Measurements from ENCODE around the gene UBE2O. TPM values are rescaled to one million over a fixed set of nuclear protein-coding genes. Genes with fewer than 3 reads are reported as not detected.

Gene UBE2O
- total RNA-seq, 1 donor from 2014 or later: 25.8 TPM

DNA sequence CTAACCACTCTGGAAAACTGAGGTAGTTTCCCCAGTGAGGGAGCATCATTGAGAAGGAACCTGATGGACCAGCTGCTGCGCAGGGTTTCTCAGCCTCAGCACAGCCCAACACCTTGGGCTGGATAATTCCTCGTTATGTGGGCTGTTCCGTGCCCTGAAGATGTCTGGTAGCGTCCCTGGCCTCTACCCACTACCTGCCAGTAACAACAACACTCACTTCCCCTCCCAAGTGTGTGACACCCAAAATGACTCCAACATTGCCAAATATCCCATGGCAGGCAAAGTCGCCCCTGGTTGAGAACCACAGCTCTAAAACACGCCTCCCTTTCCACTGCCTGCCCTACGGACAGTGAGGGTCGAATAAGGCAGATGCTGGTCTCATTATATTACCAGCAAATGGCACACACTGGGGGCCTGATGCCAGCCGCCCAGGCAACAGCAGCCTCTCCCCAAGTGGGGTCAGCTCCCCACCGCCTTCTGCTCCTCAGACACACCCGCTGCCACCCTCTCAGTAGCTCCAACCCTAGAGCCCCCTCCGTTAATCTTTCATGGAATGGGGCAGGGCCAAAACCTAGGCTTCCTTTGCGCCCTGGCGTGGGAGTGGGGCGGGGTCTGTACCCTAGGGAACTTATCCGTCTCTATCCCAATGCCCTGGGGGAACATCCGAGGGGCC, 47.3 kb upstream of the UBE2O start:
- H3K27me3 Mint-ChIP-seq (ENCODE audit: low read depth, unreplicated experiment): peaks cover 1% of the 10 kb centered on the region
- peaks cover 21% of the 10 kb centered on the region for H3K4me1 Mint-ChIP-seq (ENCODE audit: low read depth, unreplicated experiment)
- DNase-seq (ENCODE audit: low read depth): no peak
- H3K4me3 Mint-ChIP-seq (ENCODE audit: unreplicated experiment): peak overlapping the region; percentile 89
- no peak for TF ChIP-seq EZH2 (IDR thresholded peaks at IDR 0.05; ENCODE audit: insufficient read depth, low read length)
- TF ChIP-seq, protein P1, sequence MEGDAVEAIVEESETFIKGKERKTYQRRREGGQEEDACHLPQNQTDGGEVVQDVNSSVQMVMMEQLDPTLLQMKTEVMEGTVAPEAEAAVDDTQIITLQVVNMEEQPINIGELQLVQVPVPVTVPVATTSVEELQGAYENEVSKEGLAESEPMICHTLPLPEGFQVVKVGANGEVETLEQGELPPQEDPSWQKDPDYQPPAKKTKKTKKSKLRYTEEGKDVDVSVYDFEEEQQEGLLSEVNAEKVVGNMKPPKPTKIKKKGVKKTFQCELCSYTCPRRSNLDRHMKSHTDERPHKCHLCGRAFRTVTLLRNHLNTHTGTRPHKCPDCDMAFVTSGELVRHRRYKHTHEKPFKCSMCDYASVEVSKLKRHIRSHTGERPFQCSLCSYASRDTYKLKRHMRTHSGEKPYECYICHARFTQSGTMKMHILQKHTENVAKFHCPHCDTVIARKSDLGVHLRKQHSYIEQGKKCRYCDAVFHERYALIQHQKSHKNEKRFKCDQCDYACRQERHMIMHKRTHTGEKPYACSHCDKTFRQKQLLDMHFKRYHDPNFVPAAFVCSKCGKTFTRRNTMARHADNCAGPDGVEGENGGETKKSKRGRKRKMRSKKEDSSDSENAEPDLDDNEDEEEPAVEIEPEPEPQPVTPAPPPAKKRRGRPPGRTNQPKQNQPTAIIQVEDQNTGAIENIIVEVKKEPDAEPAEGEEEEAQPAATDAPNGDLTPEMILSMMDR (IDR thresholded peaks at IDR 0.05; ENCODE audit: insufficient read depth, low read depth, low read length): no peak
- no peak overlapping the region for H3K27ac ChIP-seq (ENCODE audit: low read depth, low read length)
- no peak for FAIRE-seq
- peak overlapping the region; percentile 99 for H3K4me2 ChIP-seq (ENCODE audit: low read length)
- peaks cover 18% of the 10 kb centered on the region for H4K20me1 ChIP-seq (ENCODE audit: insufficient read depth, low read length)
- no peaks in the 10 kb centered on the region for H3K9me3 Mint-ChIP-seq (ENCODE audit: unreplicated experiment)
- H2AFZ ChIP-seq (ENCODE audit: low read depth, low read length): peak overlapping the region; percentile 86
- H3K27ac Mint-ChIP-seq (ENCODE audit: unreplicated experiment): no peak overlapping the region
- peaks cover 40% of the 10 kb centered on the region for H3K4me1 ChIP-seq (ENCODE audit: insufficient read depth, low read length)
- no peaks in the 10 kb centered on the region for H3K36me3 ChIP-seq (ENCODE audit: insufficient read depth, low read length)
- H3K36me3 Mint-ChIP-seq (ENCODE audit: low read depth, unreplicated experiment): peaks cover 2% of the 10 kb centered on the region
- peaks cover 39% of the 10 kb centered on the region for H3K79me2 ChIP-seq (ENCODE audit: insufficient read depth, low read length)
- no peaks in the 10 kb centered on the region for H3K9me3 ChIP-seq (ENCODE audit: insufficient read depth, low read depth, low read length)
- H3K27me3 ChIP-seq (ENCODE audit: insufficient read depth, low read length): no peaks in the 10 kb centered on the region
- peak overlapping the region; percentile 79 for H3K9ac ChIP-seq (ENCODE audit: low read length)
- peak overlapping the region; percentile 71 for H3K4me3 ChIP-seq (ENCODE audit: insufficient read depth, low read depth, low read length)

DNA sequence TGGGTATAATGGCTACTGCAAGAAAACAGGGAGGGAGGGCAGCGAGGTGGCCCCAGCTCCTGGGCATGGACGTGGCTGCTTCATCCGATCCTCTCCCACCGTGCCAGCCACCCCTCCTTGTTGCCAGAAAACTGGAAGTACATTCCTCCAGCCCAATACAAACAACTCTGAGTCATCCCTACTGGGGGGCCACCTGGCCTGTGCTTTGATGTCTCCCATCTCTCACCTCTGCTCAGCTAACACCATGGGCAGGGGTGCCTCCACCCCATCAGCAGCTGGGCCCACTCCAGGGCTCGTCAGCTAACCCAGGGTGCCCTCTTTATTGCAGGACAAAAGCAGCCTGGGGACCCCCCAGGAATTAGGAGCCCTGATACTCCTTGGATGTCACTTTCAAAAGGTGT, 46.3 kb upstream of the UBE2O start:
- FAIRE-seq (no peak), DNase-seq (ENCODE audit: low read depth) (no peak)
- no peak for TF ChIP-seq EZH2 (IDR thresholded peaks at IDR 0.05; ENCODE audit: insufficient read depth, low read length)
- TF ChIP-seq, protein P1 (IDR thresholded peaks at IDR 0.05; ENCODE audit: insufficient read depth, low read depth, low read length): no peak
- Mint-ChIP-seq H3K27ac (ENCODE audit: unreplicated experiment) (peak overlapping the region; percentile 69), H3K36me3 (ENCODE audit: low read depth, unreplicated experiment) (peaks cover 2% of the 10 kb centered on the region), H3K4me1 (ENCODE audit: low read depth, unreplicated experiment) (peaks cover 21% of the 10 kb centered on the region), H3K27me3 (ENCODE audit: low read depth, unreplicated experiment) (no peaks in the 10 kb centered on the region), H3K9me3 (ENCODE audit: unreplicated experiment) (no peaks in the 10 kb centered on the region), H3K4me3 (ENCODE audit: unreplicated experiment) (peak overlapping the region; percentile 45)
- Histone ChIP-seq H3K27ac (ENCODE audit: low read depth, low read length) (peak overlapping the region; percentile 70), H3K9ac (ENCODE audit: low read length) (peak overlapping the region; percentile 66), H4K20me1 (ENCODE audit: insufficient read depth, low read length) (peaks cover 21% of the 10 kb centered on the region), H3K4me3 (ENCODE audit: insufficient read depth, low read depth, low read length) (no peak overlapping the region), H2AFZ (ENCODE audit: low read depth, low read length) (no peak overlapping the region), H3K27me3 (ENCODE audit: insufficient read depth, low read length) (no peaks in the 10 kb centered on the region), H3K79me2 (ENCODE audit: insufficient read depth, low read length) (peaks cover 39% of the 10 kb centered on the region), H3K4me1 (ENCODE audit: insufficient read depth, low read length) (peaks cover 40% of the 10 kb centered on the region), H3K4me2 (ENCODE audit: low read length) (peak overlapping the region; percentile 99), H3K9me3 (ENCODE audit: insufficient read depth, low read depth, low read length) (no peaks in the 10 kb centered on the region), H3K36me3 (ENCODE audit: insufficient read depth, low read length) (no peaks in the 10 kb centered on the region)

DNA sequence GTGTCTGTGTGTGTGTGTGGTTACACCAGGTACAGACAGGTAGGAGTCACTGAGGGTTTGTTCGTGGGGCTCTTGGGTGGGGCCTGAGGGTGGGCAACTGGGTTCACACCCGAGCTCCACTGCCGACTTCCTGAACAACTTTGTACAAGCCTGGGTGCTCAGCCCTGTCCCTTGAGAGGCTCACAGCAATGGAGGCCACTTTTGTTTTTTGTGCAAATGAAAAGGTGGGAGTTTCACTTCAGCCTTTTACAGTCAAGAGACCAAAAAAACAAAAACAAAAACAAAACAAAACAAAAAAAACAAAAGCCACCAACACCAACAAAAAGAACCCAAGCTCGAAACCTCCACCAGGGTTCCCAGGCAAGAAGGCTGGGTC, 45.9 kb upstream of the UBE2O start:
- TF ChIP-seq, protein P1 (IDR thresholded peaks at IDR 0.05; ENCODE audit: insufficient read depth, low read depth, low read length): no peak
- TF ChIP-seq EZH2 (IDR thresholded peaks at IDR 0.05; ENCODE audit: insufficient read depth, low read length): no peak
- Histone ChIP-seq H3K27me3 (ENCODE audit: insufficient read depth, low read length) (no peaks in the 10 kb centered on the region), H3K4me1 (ENCODE audit: insufficient read depth, low read length) (peaks cover 42% of the 10 kb centered on the region), H3K4me3 (ENCODE audit: insufficient read depth, low read depth, low read length) (no peak overlapping the region), H3K79me2 (ENCODE audit: insufficient read depth, low read length) (peaks cover 39% of the 10 kb centered on the region), H2AFZ (ENCODE audit: low read depth, low read length) (no peak overlapping the region), H3K36me3 (ENCODE audit: insufficient read depth, low read length) (no peaks in the 10 kb centered on the region), H3K4me2 (ENCODE audit: low read length) (peak overlapping the region; percentile 99), H3K9ac (ENCODE audit: low read length) (peak overlapping the region; percentile 66), H3K27ac (ENCODE audit: low read depth, low read length) (peak overlapping the region; percentile 70), H4K20me1 (ENCODE audit: insufficient read depth, low read length) (peaks cover 21% of the 10 kb centered on the region), H3K9me3 (ENCODE audit: insufficient read depth, low read depth, low read length) (no peaks in the 10 kb centered on the region)
- H3K36me3 Mint-ChIP-seq (ENCODE audit: low read depth, unreplicated experiment): peaks cover 2% of the 10 kb centered on the region
- H3K9me3 Mint-ChIP-seq (ENCODE audit: unreplicated experiment): no peaks in the 10 kb centered on the region
- DNase-seq (ENCODE audit: low read depth) (no peak), FAIRE-seq (no peak)
- H3K27me3 Mint-ChIP-seq (ENCODE audit: low read depth, unreplicated experiment): no peaks in the 10 kb centered on the region
- H3K4me3 Mint-ChIP-seq (ENCODE audit: unreplicated experiment): no peak overlapping the region
- H3K4me1 Mint-ChIP-seq (ENCODE audit: low read depth, unreplicated experiment): peaks cover 21% of the 10 kb centered on the region
- H3K27ac Mint-ChIP-seq (ENCODE audit: unreplicated experiment): peak overlapping the region; percentile 81
